Activated CD8-positive, alpha-beta T cell treated with anti-CD3 and anti-CD28 coated beads for 36 hours (primary cell): ENCODE results near the gene SETBP1. TPM values are rescaled to one million over a fixed set of nuclear protein-coding genes. Genes with fewer than 3 reads are reported as not detected.

Experiments
- ATAC-seq: fragments of 200-7000 bp; cut with Tn5 transposase; one replicate; pipeline ENCODE4 v1.10.0; 2021; ENCODE audit warnings: mild to moderate bottlenecking, moderate library complexity
- CTCF ChIA-PET: fragments of 350-600 bp; sonication (Branson Sonifier 250); formaldehyde crosslinking; loops from one replicate; lab custom pipeline; 2021; ENCODE audit warnings: antibody characterized with exemption; lab: Charles Lee
- POLR2A ChIA-PET: fragments of 350-600 bp; sonication (Branson Sonifier 250); formaldehyde crosslinking; loops from one replicate; lab custom pipeline; 2021; ENCODE audit warnings: antibody characterized with exemption; lab: Charles Lee
- DNase-seq: peaks from one replicate; pipeline ENCODE4 v3.0.0-alpha.2; 2020
- H3K27ac Mint-ChIP-seq: one replicate; pipeline ENCODE4 v1.8.0; 2021; ENCODE audit warnings: mild to moderate bottlenecking, mixed read lengths
- H3K27me3 Mint-ChIP-seq: one replicate; pipeline ENCODE4 v1.8.0; 2021; ENCODE audit warnings: mixed read lengths
- H3K36me3 Mint-ChIP-seq: one replicate; pipeline ENCODE4 v1.8.0; 2021; ENCODE audit warnings: low read depth, mixed read lengths
- H3K4me1 Mint-ChIP-seq: one replicate; pipeline ENCODE4 v1.8.0; 2021; ENCODE audit warnings: low read depth, mixed read lengths
- H3K4me3 Mint-ChIP-seq: one replicate; pipeline ENCODE4 v1.8.0; 2021; ENCODE audit warnings: mild to moderate bottlenecking, moderate library complexity, mixed read lengths
- H3K9me3 Mint-ChIP-seq: one replicate; pipeline ENCODE4 v1.8.0; 2021; ENCODE audit warnings: mixed read lengths
- CTCF ChIP-seq: fragments of 200-600 bp; IDR thresholded peaks from one replicate; pipeline ENCODE4 v1.8.0; 2022; ENCODE audit warnings: antibody characterized with exemption, mild to moderate bottlenecking
- intact Hi-C: fragments of 100-400 bp; cut with micrococcal nuclease; formaldehyde crosslinking; loops from one replicate; pipeline ENCODE4 v1.10.0; 2022
- total RNA-seq, 2 experiments: library from RNA; stranded (reverse); gene quantifications; one replicate each; pipeline ENCODE4 v1.2.3, GENCODE V29; 2021

Gene SETBP1
- total RNA-seq, 2 experiments from 2014 or later, result 10.2 to 10.4 TPM

GRCh38 chr18:45046961-45047360 lies 366.3 kb downstream of the SETBP1 start:
- H3K4me3 Mint-ChIP-seq, result no peak overlapping the region
- H3K9me3 Mint-ChIP-seq, result no peaks in the 10 kb centered on the region
- H3K4me1 Mint-ChIP-seq, result no peaks in the 10 kb centered on the region
- CTCF ChIA-PET, result no interaction called here
- no peak for TF ChIP-seq CTCF
- H3K27me3 Mint-ChIP-seq, result peaks cover 1% of the 10 kb centered on the region
- no peak for ATAC-seq
- DNase-seq, result no peak
- intact Hi-C loops, result no loop called here
- POLR2A ChIA-PET, result no interaction called here
- H3K36me3 Mint-ChIP-seq, result no peaks in the 10 kb centered on the region
- H3K27ac Mint-ChIP-seq, result no peak overlapping the region

- H3K36me3 Mint-ChIP-seq, result no peaks in the 10 kb centered on the region
- POLR2A ChIA-PET, result no interaction called here
- peaks cover 1% of the 10 kb centered on the region for H3K27me3 Mint-ChIP-seq
- no peaks in the 10 kb centered on the region for H3K9me3 Mint-ChIP-seq
- TF ChIP-seq CTCF, result no peak
- intact Hi-C loops, result no loop called here
- CTCF ChIA-PET, result no interaction called here
- no peak for DNase-seq
- no peak overlapping the region for H3K27ac Mint-ChIP-seq
- no peak overlapping the region for H3K4me3 Mint-ChIP-seq
- no peaks in the 10 kb centered on the region for H3K4me1 Mint-ChIP-seq
- ATAC-seq, result no peak
Observed at GRCh38 chr18:45049578-45050319, 369.1 kb downstream of the SETBP1 start.

- ChIA-PET POLR2A (no interaction called here), CTCF (interaction anchor here (0.9 kb wide), 1 partner anchor 9 kb away, joined by 3 read pairs; no protein-coding TSS in a partner anchor)
- H3K4me3 Mint-ChIP-seq, result no peak overlapping the region
- intact Hi-C loops, result no loop called here
- H3K27me3 Mint-ChIP-seq, result no peaks in the 10 kb centered on the region
- H3K9me3 Mint-ChIP-seq, result no peaks in the 10 kb centered on the region
- H3K27ac Mint-ChIP-seq, result no peak overlapping the region
- no peak for TF ChIP-seq CTCF
- ATAC-seq, result no peak
- DNase-seq, result no peak
- H3K36me3 Mint-ChIP-seq, result no peaks in the 10 kb centered on the region
- H3K4me1 Mint-ChIP-seq, result no peaks in the 10 kb centered on the region
Observed at GRCh38 chr18:45050712-45051601, 370.3 kb downstream of the SETBP1 start.

- Mint-ChIP-seq H3K27ac (no peak overlapping the region), H3K9me3 (no peaks in the 10 kb centered on the region), H3K4me1 (no peaks in the 10 kb centered on the region), H3K36me3 (no peaks in the 10 kb centered on the region), H3K27me3 (no peaks in the 10 kb centered on the region), H3K4me3 (no peak overlapping the region)
- intact Hi-C loops, result no loop called here
- CTCF ChIA-PET, result no interaction called here
- ATAC-seq (no peak), DNase-seq (no peak)
- POLR2A ChIA-PET, result no interaction called here
- TF ChIP-seq CTCF, result no peak
Observed at GRCh38 chr18:45054636-45055035, 373.9 kb downstream of the SETBP1 start.

- no peak for TF ChIP-seq CTCF
- Mint-ChIP-seq H3K9me3 (no peaks in the 10 kb centered on the region), H3K4me3 (no peak overlapping the region), H3K4me1 (no peaks in the 10 kb centered on the region), H3K36me3 (no peaks in the 10 kb centered on the region), H3K27ac (no peak overlapping the region), H3K27me3 (no peaks in the 10 kb centered on the region)
- no peak for DNase-seq
- ChIA-PET POLR2A (no interaction called here), CTCF (no interaction called here)
- ATAC-seq, result no peak
- intact Hi-C loops, result no loop called here
Observed at GRCh38 chr18:45055811-45056210, 375.1 kb downstream of the SETBP1 start.
